ENCODE results near the gene NFIA.

NFIA gene

DNA sequence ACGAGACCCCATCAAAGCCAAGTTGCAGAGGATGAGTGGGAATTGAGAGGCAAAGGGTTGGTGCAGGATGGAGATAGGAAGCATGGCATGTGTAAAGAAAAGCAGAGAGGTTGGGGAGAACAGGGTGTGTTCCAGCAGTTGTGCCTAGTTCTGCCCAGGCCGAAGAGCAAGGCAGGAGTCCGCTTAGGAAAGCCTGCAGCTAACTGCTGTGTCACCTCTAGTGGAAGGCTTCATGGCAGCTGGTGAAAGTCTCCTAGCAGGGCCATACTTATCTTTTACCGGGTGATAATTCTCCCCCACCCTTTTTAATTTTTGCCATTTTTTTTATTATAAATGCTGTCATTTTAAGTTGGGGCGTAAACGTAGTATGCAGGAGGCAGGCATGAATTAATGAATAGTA lies 93.6 kb downstream of the NFIA start:
- DNase-seq (ENCODE audit: low read depth in 2 of 2, low spot score in 1 of 2), result no peak

DNA sequence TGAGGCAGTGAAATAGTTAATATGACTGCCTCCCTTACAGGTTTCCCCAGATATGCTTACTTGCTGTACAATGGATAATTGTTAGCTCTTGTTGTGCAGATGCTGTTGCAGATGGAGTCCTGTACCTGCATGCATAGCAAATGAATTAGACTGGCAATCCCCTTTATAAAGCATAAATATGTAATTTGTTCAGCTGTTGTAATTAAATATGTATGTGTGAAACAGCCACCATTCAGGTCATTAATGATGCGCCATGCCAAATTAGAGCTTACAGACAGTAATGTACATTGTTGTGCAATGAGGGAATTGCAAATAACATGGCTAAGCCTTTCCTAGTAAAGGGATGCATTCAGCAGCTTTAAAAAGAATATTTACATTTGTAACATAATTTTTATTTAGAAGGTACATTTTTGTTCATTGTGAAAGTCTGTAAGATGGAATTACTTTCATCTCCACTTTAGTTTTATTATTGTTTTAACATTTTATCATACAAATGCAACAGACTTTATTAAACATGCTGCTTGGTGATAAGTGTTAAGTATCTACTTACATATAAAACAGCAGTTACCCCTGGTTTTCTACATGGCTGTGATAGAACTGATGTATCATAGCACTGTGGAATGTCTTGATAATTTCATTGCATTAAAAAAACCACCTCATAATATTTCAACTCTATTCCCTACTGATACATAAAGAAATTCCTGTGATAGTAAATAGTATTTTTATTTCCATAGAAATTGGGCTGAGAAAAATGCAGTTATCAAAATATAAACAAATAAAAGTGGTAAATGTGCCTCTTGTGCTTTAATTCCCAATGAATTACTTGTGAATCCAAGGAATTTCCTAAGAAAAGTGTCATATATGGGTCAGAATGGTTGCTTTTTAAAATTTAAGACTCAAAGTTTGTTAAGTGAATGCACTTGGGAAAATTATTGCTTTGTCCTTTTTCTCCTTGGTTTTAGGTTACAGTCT lies 99.0 kb downstream of the NFIA start:
- no peak for DNase-seq (ENCODE audit: low read depth in 2 of 2, low spot score in 1 of 2)

DNA sequence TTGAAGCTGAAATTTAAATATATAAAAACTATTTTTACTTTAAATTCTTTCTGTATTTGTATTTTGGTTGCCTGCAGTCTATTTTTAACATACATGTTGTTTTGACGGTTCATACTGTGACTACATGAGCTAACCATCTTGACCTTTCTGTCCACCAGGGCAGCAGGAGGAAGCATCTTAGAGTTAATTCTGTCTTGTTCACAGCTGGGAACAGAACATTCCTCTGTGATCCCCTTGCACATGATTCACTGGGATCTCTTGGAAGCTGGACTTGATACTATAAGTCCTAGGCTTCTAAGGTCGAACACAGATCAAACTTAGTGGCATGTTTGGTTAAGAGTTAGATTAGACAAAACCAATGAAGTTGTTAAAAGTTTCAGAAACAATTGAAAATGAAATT lies 99.7 kb downstream of the NFIA start:
- no peak for DNase-seq (ENCODE audit: low read depth in 2 of 2, low spot score in 1 of 2)

DNA sequence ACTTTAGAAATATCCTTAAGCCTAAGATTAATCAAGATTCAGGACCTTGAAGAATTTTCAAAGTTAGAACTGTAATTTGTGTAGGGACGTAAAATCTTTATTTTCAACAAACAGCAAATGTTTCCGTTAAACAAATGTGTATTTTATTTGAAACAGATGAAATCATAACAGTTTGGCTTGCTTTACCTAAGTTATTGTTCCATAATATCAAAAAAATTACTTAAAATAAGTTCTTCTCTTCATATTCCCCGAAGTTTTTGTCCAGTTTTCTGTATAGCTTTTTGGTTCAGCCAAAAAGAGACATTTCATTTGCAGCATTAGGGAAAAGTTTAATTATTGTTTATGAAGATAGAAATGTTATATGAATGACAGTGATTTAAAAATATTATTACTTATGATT lies 100.1 kb downstream of the NFIA start:
- no peak for DNase-seq (ENCODE audit: low read depth in 2 of 2, low spot score in 1 of 2)

DNA sequence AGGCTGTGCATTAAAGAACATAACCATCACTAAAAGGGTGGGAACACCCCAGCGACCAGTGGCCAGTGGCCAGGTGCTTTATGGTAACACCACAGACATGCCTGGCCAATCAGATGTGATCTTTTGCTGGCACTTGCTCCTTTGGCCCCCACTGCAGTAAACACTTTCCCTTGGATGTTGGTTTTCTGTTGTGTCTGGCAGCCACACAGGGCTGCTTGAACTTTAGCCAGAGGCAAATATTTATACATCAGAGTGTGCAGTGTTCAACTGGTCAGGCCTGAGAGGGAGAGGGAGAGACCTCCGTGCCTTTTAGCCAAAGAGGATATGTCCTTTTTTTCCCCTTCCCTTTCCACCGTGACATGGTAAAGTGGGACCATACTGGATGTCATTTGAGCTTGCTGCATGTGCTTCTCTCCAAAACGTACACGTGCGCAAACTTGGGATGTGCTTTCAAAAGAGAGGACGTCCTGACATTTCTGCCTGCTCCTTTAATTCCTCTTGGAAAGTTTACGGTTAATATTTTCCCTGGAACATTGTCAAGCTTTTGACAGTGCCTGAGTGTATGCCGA lies 101.2 kb downstream of the NFIA start:
- no peak for DNase-seq (ENCODE audit: low read depth in 2 of 2, low spot score in 1 of 2)

DNA sequence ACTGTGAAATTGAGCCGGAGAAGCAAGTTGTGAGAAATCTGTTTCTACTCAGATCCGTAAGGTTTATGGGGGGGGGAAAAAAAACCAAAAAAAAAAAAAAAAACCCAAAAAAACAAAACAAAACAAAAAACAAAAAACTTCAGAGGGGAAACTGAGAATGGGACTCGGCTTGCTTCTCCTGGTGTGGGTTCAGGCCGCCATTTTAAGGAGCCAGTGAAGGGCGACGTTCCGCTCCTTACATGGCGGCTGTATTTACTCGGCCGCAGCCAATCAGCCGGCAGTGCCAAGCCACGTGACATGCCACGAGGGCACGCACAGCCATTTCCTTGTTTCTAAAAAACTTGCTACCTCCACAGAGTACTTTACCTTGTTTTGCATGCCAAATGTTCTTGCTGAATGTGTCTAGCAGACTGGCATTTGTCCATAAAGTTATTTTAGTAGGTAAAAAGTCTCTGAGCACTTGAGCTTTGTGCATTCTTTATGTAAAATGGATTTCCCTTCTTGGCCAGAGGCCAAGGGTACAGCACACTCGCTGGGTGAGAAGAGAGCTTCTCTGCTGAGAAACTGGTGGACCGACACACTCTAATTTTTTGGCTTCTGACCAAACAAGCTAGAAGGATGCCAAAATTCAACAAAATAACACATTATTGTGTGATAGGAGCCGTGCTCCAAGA lies 101.8 kb downstream of the NFIA start:
- DNase-seq (ENCODE audit: low read depth in 2 of 2, low spot score in 1 of 2), result no peak

DNA sequence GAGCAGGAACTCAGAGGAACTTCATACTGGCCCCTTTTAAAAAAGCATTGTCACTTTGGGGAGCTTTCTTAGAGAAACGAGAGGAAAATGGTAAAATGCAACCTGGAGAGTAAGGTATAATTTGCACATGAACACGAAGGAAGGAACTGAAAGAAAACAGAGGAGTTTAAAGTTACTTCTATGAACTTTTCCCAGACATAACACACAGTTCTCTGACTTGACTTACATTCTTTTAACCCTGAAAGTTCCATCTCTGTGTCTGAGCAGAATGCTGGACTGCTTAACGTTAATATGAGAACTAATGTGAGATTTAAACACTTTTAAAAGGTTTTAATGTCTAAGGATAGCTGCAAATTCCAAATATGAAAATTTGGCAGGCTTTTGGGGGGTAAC lies 102.3 kb downstream of the NFIA start:
- DNase-seq (ENCODE audit: low read depth in 2 of 2, low spot score in 1 of 2), result no peak

DNA sequence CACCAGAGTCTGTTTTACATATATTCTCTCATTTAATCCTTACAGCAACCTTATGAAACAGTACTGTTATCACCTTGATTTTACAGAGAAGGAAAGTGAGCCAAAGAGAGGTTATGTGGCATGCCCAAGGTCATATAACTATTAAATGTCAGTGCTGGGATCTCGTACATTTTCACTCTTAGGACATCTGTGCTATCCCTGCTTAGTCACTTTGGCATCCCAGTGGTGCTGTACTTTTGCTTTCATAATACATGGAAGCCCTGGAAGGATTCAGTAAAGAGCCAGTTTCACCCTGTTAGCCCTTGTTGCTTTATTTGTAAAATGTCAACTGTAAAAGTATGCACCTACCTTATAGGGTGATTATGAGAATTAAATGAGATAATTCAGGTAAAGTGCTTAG lies 104.4 kb downstream of the NFIA start:
- DNase-seq (ENCODE audit: low read depth in 2 of 2, low spot score in 1 of 2), result no peak

DNA sequence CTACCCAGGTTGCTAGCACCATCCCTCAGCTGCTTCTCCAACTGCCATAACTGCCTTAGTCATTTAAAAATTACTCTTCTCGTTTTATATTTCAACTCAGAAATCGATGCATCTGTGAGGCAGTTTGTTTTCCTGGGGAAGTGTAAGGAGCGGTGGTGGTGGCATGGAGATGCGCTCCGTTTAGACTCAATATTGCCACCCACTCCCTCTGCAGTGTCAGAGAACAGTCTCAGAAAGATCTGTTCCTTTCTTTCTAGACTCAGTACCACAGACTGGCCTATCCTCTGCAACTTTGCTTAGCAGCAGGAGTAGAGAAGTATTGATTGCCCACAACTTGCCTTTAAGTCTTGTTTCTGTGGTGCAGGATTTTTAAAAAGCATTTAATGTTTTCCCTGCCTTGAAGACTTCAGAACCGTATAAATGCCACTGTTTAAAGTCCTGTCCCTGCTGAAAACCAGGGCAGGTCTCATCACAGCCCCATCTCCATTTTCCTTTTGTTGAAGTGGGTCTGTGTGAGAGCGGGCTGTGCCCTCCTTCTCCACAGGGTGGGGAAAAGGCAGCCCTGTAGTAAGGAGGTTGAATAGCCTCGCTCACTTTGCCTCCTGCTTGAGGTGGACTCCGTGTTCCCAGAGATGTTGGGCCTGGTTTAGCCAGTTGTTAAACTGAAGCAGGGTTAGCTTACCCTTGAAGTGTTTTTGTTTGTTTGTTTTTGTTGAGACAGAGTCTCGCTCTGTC lies 105.2 kb downstream of the NFIA start:
- no peak for DNase-seq (ENCODE audit: low read depth in 2 of 2, low spot score in 1 of 2)

DNA sequence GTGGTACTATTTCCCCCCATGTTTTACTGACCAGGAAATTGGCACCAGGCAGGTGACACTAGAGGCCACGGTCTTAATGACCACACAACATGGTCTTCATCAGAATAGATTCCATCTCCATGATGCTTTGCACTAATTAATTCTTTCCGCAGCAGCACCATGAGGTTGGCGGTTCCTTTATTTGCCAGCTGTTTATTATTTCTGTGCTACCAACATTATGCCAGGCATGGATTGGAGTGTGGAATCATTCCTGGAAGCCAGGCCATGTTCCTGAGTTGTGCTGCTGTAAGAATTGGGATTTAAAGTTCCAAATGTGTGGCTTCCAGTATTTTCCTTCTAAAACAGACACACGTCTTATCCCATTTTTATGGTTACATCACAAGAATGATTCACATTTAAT lies 107.8 kb downstream of the NFIA start:
- DNase-seq (ENCODE audit: low read depth in 2 of 2, low spot score in 1 of 2), result no peak

DNA sequence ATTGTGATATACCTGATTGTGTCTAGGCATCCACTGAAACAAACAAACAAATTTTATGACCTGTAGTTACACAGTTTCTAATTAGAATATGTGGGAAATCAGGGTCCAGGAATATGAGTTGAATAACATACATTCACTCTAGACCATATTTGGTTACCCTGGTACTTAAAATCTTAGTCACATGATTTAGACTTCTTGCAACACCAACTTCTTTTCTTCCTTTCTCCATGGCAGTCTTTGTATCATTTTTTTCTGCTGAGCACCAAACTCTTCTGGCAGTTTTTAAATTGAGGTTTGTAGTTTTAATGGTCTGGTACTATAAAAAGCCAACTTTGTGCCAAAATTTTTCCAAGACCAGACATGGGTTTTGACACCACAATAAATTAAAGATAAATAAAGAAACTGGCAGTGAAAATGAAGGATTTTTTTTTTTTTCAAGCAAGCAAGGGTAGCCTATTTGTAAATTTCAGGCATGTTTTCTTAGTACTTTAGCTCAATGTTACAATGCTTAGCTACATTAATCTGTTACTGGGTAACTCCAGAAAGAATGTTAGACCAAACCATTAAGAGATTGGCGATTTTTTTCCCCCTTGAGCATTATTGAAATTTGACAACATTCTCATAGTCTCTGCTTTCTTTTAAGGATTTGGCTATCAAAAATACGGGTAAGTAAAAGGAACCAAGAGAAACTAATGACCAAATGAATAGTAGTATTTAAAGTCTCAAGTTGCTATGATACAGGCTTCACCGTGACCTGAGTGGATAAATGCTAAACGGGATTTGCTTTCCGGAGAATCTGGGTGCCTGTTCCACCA lies 108.5 kb downstream of the NFIA start:
- no peak for DNase-seq (ENCODE audit: low read depth in 2 of 2, low spot score in 1 of 2)

DNA sequence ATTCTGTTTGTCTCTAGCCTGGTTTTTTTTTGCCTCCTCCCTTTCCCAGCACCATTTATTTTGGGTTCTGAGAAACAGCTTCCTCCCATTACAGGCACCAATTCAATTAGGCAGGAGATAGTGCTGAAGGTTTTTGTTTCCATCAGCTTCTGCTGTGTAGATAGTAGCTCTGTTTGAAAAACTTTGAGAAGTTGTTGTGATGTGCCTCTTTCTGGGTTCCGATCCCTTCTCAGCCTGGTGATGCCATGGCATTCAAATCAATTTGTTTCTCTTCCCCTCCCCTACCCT lies 109.0 kb downstream of the NFIA start:
- DNase-seq (ENCODE audit: low read depth in 2 of 2, low spot score in 1 of 2), result no peak

DNA sequence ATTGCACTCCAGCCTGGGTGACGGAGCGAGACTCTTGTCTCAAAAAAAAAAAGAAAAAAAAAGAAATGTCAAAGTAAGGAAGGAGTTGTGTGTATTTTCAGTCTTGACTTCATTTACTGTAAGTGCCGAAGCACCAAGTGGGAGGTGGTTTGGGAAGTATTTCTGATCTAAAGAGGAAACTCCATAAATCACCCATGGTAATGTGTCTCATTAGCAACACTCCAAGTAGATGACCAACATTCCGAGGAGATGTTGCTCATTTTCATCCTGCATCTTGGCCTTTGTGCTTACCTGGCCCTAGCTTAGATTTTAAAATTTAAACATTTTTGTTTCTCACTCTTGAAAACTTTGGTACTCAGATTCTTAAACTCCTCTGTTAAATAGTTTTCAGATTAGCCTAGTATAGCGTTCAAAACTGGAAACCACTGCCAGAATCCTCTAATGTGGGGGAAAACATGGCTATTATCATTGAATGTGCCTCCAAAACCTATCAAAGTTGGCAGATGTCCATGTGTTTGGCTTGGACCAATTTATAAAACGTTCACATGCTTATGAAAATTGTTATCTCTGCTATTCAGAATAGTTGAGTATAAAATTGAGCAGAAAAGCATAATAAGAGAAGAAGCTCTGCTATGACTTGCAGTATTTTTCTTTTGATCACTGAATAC lies 110.4 kb downstream of the NFIA start:
- DNase-seq (ENCODE audit: low read depth in 2 of 2, low spot score in 1 of 2), result no peak

DNA sequence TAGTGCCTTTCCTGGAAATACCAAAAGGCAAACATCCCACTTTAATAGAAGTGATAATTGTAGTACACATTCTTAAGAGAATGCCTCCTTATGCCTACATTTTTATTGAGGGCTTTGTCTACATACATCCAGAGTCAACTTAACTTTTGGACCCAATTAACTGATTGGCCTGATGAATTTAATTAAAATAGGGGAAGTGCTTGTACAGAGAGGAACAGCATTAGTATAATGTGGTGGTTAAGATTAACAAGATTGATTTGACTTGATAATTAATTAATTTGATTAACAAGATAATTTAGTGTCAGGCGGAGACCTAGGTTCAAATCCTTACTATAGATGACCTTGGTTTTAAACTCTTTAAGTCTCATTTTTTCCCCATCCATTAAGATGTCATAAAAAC lies 111.4 kb downstream of the NFIA start:
- DNase-seq (ENCODE audit: low read depth in 2 of 2, low spot score in 1 of 2), result no peak

DNA sequence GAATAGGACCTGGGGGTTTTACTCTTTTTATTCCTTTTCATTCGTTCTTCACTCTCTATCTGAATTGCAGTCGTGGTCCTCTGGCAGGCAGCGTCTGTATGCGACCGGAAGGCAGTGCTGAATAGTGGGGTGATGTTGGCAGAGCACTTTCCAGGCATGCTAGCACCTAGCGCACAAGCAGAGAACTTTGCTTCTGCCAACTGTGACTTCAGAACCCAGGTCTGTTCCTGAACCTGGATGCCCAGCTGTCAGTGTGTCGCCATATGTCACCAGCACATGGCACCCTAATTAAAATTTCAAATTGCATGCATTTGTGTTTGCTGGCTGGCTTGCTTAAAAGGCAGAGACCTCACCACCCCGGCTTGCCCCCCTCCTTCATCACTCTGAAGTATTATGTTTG lies 116.2 kb downstream of the NFIA start:
- no peak for DNase-seq (ENCODE audit: low read depth in 2 of 2, low spot score in 1 of 2)

DNA sequence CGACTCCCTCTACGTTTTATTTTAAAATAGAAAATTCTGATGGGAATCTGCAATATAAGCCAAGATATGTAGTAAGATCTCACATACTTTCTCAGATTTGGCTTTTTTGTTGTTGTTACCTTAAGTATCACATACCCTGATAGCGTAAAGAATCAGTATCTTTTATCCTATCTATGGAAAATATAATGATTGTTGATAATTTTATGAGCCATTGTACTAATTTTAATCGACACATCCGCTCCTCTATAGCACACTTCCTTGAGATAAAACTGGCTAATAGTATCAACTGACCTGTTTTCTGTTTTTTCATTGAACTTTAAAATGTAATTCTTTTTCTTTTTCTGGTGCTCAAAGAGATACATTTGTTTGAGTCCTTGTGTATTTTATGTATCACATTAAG lies 118.7 kb downstream of the NFIA start:
- DNase-seq (ENCODE audit: low read depth in 2 of 2, low spot score in 1 of 2), result no peak

DNA sequence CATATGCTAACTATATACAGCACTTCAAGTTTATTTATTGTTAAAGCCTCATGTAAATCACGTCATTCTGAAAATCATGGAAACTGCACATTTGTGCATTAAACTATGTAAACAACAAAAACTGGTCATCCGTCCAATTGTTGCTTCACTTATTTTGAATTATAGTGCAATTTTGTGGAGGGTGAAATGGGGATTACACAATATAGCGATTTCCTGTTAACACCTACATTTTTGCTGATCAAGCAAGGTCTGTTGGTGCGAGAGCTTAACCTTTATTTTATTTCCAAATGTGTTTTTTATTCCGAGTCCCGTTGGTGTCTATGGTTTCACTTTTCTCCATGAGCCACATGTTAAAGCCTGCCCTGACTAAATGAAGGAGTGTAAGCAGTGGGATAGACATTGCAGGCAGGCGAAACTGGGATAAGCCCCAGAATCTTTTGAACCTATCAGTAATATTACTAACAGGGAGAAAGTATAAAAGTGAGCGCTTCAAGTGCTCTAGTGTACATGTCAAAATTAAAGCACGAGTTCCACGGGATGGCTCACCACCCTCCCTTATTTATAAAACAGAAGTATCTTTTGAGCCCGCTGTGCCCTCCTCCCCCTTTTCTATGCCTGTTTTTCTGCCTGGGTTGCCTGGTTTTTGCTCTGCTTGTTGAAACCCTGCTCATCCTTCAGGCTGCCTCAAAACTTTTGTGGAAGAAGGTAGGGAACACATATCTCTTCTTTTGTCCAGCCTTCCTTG lies 120.7 kb downstream of the NFIA start:
- DNase-seq (ENCODE audit: low read depth in 2 of 2, low spot score in 1 of 2), result no peak

DNA sequence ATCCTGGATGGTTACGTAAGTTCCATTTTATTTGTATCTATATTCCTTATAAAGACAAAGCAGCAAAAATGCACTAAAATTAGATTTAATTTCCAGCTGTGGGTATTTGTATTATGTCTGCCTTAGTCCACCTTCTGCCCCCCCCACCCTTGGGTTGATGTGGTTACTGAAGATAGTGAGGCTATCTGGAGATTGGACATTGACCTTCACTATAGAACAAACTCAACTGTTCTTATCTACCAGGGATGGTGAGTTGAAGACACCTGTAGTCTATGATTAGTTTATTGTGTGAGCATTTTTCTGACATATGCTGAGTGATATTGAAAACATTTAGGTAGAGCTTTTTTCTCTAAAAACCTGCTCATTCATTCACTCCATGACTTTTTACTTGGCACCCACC lies 122.2 kb downstream of the NFIA start:
- no peak for DNase-seq (ENCODE audit: low read depth in 2 of 2, low spot score in 1 of 2)

DNA sequence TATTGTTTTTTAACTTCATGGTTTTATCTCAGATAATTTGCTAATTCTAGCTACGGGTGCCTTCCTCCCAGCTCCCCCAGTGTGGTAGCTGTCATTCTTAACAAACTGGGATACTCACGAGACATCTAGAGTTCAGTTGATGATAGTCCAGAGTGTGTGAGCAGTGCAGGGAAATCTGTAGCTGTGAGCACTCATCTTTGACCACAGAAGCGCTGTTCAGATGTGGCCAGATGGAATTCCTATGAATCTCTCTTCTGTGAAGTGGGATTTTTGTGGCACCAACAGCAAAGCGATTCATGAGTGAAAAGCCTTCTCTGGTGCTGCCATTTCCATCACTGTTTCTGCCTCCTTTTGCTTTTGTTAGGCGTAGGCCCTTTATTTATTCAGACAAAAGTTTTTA lies 125.1 kb downstream of the NFIA start:
- DNase-seq (ENCODE audit: low read depth in 2 of 2, low spot score in 1 of 2), result no peak

DNA sequence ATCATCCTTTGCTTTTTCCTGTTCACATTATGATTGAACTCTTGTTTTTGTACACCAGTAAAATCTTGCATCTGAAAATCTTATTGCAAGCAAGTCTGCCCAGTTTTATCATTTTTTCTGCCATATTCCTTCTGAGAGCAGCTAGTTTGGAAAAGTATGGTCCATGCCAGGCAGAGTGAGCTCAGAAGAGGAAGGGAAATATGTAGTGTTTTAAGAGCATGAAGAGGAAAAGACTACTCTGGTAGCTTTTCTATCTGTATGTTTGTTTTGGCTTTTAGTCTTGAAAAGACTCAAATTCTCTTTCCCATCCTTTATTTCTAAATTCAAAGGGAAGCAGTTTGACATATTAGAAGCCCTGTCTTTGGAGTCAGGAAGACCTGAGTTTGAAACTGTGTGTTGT lies 125.8 kb downstream of the NFIA start:
- no peak for DNase-seq (ENCODE audit: low read depth in 2 of 2, low spot score in 1 of 2)

Data from stimulated activated CD8-positive, alpha-beta memory T cell treated with anti-CD3 and anti-CD28 coated beads, Interleukin-4, amount 100 ng/mL, for 1 hour (primary cell).